Fibroblast of villous mesenchyme (primary cell): ENCODE results near the gene ZMYND19. TPM values are rescaled to one million over a fixed set of nuclear protein-coding genes. Genes with fewer than 3 reads are reported as not detected.

Experiments used
- DNase-seq: peaks from one replicate; pipeline ENCODE4 v3.0.0-alpha.2; 2010; ENCODE audit warnings: low read depth
- H3K4me3 ChIP-seq: 2 replicates; pipeline ENCODE4 v1.5.1; 2011; ENCODE audit warnings: low read depth, mild to moderate bottlenecking, low read length
- total RNA-seq: library from RNA; depleted of rRNA; stranded (reverse); fragments of >200 nt; gene quantifications from 2 replicates; pipeline ENCODE4 v1.2.3, GENCODE V29; 2012
- TF ChIP-seq, protein P1 (sequence below): IDR thresholded peaks from 2 replicates; pipeline ENCODE4 v1.5.1; 2012; ENCODE audit warnings: low read depth, mild to moderate bottlenecking, low read length; ENCODE audit not compliant: insufficient read depth

Gene ZMYND19
- total RNA-seq, 1 donor: 18.6 TPM

DNA sequence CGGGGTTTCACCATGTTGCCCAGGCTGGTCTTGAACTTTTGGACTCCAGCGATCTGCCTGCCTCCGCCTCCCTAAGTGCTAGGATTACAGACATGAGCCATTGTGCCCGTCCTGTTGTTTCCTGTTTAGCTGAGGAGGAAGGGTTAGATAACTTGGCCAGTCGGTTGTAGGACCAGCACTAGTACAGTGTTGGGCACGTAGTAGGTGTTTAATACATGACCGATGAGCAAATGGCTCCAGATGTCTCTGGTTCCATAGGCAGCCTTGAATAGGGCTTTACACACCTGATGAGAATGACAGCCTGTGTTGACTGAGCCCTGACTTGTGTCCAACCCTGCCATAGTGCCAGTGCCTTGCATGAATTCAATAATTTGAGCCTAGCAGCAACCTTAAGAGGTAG is 30.3 kb upstream of the ZMYND19 start:
- no peak overlapping the region for H3K4me3 ChIP-seq

GRCh38 chr9:137620048-137620405 is 29.7 kb upstream of the ZMYND19 start:
- no peak for DNase-seq
- TF ChIP-seq, protein P1, sequence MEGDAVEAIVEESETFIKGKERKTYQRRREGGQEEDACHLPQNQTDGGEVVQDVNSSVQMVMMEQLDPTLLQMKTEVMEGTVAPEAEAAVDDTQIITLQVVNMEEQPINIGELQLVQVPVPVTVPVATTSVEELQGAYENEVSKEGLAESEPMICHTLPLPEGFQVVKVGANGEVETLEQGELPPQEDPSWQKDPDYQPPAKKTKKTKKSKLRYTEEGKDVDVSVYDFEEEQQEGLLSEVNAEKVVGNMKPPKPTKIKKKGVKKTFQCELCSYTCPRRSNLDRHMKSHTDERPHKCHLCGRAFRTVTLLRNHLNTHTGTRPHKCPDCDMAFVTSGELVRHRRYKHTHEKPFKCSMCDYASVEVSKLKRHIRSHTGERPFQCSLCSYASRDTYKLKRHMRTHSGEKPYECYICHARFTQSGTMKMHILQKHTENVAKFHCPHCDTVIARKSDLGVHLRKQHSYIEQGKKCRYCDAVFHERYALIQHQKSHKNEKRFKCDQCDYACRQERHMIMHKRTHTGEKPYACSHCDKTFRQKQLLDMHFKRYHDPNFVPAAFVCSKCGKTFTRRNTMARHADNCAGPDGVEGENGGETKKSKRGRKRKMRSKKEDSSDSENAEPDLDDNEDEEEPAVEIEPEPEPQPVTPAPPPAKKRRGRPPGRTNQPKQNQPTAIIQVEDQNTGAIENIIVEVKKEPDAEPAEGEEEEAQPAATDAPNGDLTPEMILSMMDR: no peak
- peak overlapping the region; percentile 86 for H3K4me3 ChIP-seq

More for the DNA sequence above, 30.3 kb upstream of the ZMYND19 start:
- TF ChIP-seq, protein P1: no peak
- no peak for DNase-seq

GRCh38 chr9:137619240-137620047 is 29.1 kb upstream of the ZMYND19 start:
- H3K4me3 ChIP-seq: peak overlapping the region; percentile 86
- TF ChIP-seq, protein P1: no peak
- peak; percentile 56 for DNase-seq

- peak; percentile 84 for DNase-seq
- TF ChIP-seq, protein P1: no peak
- H3K4me3 ChIP-seq: peak within 1 kb of the TSS; percentile 86
Observed at GRCh38 chr9:137618105-137619067, 28.1 kb upstream of the ZMYND19 start, which contains the start of gene EHMT1. TSS of gene EHMT1 (plus strand) at chr9:137619005. CDS start at chr9:137619029, 24 bp downstream.

DNA sequence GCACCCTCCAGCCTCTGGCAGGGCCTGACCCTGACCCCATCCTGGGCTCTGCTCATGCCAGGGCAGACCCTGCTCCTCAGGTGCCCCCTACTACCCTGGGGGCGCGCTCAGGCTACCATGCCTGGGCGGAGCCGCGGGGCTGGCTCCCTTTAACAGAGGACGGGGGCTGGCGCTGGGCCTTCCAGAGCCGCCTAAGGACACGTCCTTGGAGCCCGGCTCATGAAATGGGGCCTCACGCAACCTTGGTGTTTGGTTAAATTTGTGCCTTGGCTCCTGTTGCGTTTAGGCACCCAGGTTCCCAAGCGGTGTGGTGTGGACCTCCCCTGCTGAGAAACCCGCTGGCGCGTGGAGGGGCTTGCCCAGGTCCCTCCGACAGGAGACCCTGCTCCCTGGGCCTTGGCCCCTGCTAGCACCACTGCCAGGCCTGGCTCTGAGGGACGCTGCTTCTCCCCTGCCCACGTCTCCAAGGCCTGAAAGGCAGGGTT is 25.1 kb upstream of the ZMYND19 start:
- DNase-seq: no peak
- TF ChIP-seq, protein P1: no peak
- no peak overlapping the region for H3K4me3 ChIP-seq

DNA sequence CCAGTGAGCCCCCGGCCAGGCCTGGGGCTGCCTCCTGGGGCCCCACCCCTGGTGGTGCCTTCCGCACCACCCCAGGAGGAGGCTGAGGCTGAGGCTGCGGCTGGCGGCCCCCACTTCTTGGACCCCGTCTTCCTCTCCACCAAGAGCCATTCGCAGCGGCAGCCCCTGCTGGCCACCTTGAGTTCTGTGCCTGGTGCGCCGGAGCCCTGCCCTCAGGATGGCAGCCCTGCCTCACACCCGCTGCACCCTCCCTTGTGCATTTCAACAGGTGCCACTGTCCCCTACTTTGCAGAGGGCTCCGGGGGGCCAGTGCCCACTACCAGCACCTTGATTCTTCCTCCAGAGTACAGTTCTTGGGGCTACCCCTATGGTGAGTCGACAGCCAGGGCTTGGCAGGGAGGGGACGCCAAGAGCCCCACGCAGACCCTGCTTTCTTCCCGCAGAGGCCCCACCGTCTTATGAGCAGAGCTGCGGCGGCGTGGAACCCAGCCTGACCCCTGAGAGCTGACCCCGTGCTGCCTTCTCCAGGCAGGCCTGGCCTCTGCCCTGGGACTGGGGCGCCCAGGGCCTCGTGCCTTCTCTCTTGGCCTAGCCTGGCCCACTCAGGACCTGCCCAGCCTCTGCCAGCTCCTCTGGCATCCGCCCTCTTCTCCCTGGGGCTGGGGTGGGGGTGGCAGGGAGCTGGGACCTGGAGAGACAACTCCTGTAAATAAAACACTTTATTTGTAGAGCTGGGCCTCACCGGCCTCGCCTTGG is 24.5 kb upstream of the ZMYND19 start:
- TF ChIP-seq, protein P1: no peak
- DNase-seq: no peak

More for the DNA sequence above, 24.5 kb upstream of the ZMYND19 start:
- no peak overlapping the region for H3K4me3 ChIP-seq
